ENCODE results near the gene GNAT3.

GNAT3 gene

DNA sequence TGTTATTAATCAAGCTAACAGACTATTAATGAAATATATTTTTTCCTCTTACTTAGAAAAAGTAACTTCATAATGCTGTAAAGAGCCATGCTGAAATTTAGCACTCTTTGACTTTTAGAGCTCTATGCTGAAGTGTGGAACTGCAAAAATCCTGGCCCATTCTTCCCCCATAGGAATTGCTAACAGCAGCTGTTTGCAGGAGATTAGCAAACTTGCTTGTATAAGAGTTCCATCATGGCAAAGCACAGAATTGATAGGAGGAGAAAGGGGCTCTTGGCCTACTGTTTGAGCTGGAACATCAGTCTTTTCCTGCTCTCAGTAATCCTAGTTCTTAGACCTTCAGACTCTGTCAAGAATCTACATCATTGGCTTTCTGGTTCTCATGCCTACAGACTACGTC, 18.3 kb upstream of the GNAT3 start:
- POLR2A ChIA-PET: no interaction called here
- CTCF ChIA-PET: interaction anchor here (1.1 kb wide), 1 partner anchor 13 kb away, joined by 3 read pairs; no protein-coding TSS in a partner anchor
- no peaks in the 10 kb centered on the region for H3K9me3 ChIP-seq (ENCODE audit: control insufficient read depth, insufficient read depth, low read depth, low read length)
- H3K36me3 ChIP-seq (ENCODE audit: control insufficient read depth in 2 of 2, insufficient read depth in 1 of 2, low read length in 2 of 2): no peaks in the 10 kb centered on the region
- H3K4me3 ChIP-seq (ENCODE audit: low read depth, low read length): no peak overlapping the region
- H3K27ac ChIP-seq (ENCODE audit: extremely low read depth, low read depth, low read length): no peak overlapping the region
- TF ChIP-seq ZNF19 (tag by site-specific recombination; IDR thresholded peaks at IDR 0.05; ENCODE audit: low read depth) (no peak), ZNF548 (tag by site-specific recombination; IDR thresholded peaks at IDR 0.05) (no peak), ZNF701 (tag by site-specific recombination; IDR thresholded peaks at IDR 0.05) (no peak), EGR2 (tag by site-specific recombination; IDR thresholded peaks at IDR 0.05; ENCODE audit: low read depth) (no peak), ZNF670 (tag by site-specific recombination; IDR thresholded peaks at IDR 0.05; ENCODE audit: low read depth) (no peak), ZNF514 (tag by site-specific recombination; IDR thresholded peaks at IDR 0.05) (no peak), ZNF366 (tag by site-specific recombination; conservative IDR thresholded peaks at IDR 0.05) (no peak), ZNF350 (tag by site-specific recombination; IDR thresholded peaks at IDR 0.05) (no peak)
- TF ChIP-seq, protein P1, sequence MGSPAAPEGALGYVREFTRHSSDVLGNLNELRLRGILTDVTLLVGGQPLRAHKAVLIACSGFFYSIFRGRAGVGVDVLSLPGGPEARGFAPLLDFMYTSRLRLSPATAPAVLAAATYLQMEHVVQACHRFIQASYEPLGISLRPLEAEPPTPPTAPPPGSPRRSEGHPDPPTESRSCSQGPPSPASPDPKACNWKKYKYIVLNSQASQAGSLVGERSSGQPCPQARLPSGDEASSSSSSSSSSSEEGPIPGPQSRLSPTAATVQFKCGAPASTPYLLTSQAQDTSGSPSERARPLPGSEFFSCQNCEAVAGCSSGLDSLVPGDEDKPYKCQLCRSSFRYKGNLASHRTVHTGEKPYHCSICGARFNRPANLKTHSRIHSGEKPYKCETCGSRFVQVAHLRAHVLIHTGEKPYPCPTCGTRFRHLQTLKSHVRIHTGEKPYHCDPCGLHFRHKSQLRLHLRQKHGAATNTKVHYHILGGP (tag by site-specific recombination; IDR thresholded peaks at IDR 0.05): no peak
- H3K4me1 ChIP-seq (ENCODE audit: control insufficient read depth, insufficient read depth, low read length): no peaks in the 10 kb centered on the region

DNA sequence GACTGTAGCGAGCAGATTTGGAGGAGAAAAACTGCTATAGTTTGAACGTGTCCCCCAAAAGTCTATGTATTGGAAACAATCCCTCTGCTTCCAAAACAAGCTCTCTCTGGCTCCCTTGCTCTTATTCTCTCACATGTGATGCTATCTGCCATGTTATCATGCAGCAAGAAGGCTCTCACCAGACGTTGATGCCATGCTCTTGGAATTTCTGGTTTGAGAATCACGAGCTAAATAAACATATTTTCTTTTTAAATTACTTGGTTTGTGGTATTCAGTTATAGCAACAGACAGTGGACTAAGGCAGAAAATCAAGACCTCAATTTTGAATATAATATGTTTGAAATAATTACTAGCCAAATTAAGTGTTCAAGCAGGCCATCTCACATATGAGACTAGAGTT, 17.5 kb upstream of the GNAT3 start:
- CTCF ChIA-PET: interaction anchor here (1.1 kb wide), 1 partner anchor 12 kb away, joined by 3 read pairs; no protein-coding TSS in a partner anchor
- no peaks in the 10 kb centered on the region for H3K9me3 ChIP-seq (ENCODE audit: control insufficient read depth, insufficient read depth, low read depth, low read length)
- H3K4me1 ChIP-seq (ENCODE audit: control insufficient read depth, insufficient read depth, low read length): no peaks in the 10 kb centered on the region
- H3K27ac ChIP-seq (ENCODE audit: extremely low read depth, low read depth, low read length): no peak overlapping the region
- no peaks in the 10 kb centered on the region for H3K36me3 ChIP-seq (ENCODE audit: control insufficient read depth in 2 of 2, insufficient read depth in 1 of 2, low read length in 2 of 2)
- H3K4me3 ChIP-seq (ENCODE audit: low read depth, low read length): no peak overlapping the region
- POLR2A ChIA-PET: no interaction called here
- no peak for TF ChIP-seq ZNF23 (tag by site-specific recombination; IDR thresholded peaks at IDR 0.05; ENCODE audit: borderline replicate concordance)
- TF ChIP-seq, protein P2, sequence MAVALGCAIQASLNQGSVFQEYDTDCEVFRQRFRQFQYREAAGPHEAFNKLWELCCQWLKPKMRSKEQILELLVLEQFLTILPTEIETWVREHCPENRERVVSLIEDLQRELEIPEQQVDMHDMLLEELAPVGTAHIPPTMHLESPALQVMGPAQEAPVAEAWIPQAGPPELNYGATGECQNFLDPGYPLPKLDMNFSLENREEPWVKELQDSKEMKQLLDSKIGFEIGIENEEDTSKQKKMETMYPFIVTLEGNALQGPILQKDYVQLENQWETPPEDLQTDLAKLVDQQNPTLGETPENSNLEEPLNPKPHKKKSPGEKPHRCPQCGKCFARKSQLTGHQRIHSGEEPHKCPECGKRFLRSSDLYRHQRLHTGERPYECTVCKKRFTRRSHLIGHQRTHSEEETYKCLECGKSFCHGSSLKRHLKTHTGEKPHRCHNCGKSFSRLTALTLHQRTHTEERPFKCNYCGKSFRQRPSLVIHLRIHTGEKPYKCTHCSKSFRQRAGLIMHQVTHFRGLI (tag by site-specific recombination; IDR thresholded peaks at IDR 0.05): no peak
- no peak for TF ChIP-seq GLI2 (tag by site-specific recombination; IDR thresholded peaks at IDR 0.05; ENCODE audit: borderline replicate concordance, low read depth)
- no peak for TF ChIP-seq ZFP41 (tag by site-specific recombination; IDR thresholded peaks at IDR 0.05; ENCODE audit: borderline replicate concordance)
- TF ChIP-seq ZNF274 (IDR thresholded peaks at IDR 0.05; ENCODE audit: low read length): no peak
- no peak for TF ChIP-seq ZNF274 (tag by site-specific recombination; IDR thresholded peaks at IDR 0.05; ENCODE audit: borderline replicate concordance)
- TF ChIP-seq ZNF596 (tag by site-specific recombination; IDR thresholded peaks at IDR 0.05): no peak
- TF ChIP-seq, protein P3, sequence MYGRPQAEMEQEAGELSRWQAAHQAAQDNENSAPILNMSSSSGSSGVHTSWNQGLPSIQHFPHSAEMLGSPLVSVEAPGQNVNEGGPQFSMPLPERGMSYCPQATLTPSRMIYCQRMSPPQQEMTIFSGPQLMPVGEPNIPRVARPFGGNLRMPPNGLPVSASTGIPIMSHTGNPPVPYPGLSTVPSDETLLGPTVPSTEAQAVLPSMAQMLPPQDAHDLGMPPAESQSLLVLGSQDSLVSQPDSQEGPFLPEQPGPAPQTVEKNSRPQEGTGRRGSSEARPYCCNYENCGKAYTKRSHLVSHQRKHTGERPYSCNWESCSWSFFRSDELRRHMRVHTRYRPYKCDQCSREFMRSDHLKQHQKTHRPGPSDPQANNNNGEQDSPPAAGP (tag by site-specific recombination; IDR thresholded peaks at IDR 0.05): no peak
- TF ChIP-seq, protein P4, sequence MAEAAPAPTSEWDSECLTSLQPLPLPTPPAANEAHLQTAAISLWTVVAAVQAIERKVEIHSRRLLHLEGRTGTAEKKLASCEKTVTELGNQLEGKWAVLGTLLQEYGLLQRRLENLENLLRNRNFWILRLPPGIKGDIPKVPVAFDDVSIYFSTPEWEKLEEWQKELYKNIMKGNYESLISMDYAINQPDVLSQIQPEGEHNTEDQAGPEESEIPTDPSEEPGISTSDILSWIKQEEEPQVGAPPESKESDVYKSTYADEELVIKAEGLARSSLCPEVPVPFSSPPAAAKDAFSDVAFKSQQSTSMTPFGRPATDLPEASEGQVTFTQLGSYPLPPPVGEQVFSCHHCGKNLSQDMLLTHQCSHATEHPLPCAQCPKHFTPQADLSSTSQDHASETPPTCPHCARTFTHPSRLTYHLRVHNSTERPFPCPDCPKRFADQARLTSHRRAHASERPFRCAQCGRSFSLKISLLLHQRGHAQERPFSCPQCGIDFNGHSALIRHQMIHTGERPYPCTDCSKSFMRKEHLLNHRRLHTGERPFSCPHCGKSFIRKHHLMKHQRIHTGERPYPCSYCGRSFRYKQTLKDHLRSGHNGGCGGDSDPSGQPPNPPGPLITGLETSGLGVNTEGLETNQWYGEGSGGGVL (tag by site-specific recombination; IDR thresholded peaks at IDR 0.05): no peak
- TF ChIP-seq ZFP37 (tag by site-specific recombination; IDR thresholded peaks at IDR 0.05): no peak
- TF ChIP-seq, protein P5, sequence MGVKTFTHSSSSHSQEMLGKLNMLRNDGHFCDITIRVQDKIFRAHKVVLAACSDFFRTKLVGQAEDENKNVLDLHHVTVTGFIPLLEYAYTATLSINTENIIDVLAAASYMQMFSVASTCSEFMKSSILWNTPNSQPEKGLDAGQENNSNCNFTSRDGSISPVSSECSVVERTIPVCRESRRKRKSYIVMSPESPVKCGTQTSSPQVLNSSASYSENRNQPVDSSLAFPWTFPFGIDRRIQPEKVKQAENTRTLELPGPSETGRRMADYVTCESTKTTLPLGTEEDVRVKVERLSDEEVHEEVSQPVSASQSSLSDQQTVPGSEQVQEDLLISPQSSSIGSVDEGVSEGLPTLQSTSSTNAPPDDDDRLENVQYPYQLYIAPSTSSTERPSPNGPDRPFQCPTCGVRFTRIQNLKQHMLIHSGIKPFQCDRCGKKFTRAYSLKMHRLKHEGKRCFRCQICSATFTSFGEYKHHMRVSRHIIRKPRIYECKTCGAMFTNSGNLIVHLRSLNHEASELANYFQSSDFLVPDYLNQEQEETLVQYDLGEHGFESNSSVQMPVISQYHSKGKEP (tag by site-specific recombination; IDR thresholded peaks at IDR 0.05): no peak
- TF ChIP-seq ZBTB11 (tag by site-specific recombination; conservative IDR thresholded peaks at IDR 0.05; ENCODE audit: low read depth): no peak
- TF ChIP-seq ZBTB6 (tag by site-specific recombination; IDR thresholded peaks at IDR 0.05): no peak
